ENCODE data around the gene FA2H.

DNA sequence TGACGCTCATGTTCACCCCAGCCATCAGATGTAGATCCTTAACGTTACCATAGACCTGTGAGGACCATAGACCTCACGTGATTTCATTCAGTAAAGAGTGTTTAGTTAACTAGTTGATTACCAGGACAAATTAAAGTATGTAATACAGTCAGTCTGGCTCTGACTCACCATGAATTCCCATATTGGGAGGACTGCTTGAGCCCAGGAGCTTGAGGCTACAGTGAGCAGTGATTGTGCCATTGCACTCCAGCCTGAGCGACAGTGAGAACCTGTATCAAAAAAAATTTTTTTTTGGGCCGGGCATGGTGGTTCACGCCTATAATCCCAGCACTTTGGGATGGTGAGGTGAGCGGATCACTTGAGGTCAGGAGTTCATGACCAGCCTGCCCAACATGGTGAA is 13.5 kb upstream of the FA2H start:
- TF ChIP-seq FOXM1 (CRISPR knock-in tag; IDR thresholded peaks at IDR 0.05) (no peak), ZFX (CRISPR knock-in tag; IDR thresholded peaks at IDR 0.05; ENCODE audit: low read depth) (no peak), SP4 (CRISPR knock-in tag; IDR thresholded peaks at IDR 0.05) (no peak), TBL1XR1 (IDR thresholded peaks at IDR 0.05; ENCODE audit: borderline replicate concordance, low read length, partially characterized antibody) (no peak)
- TF ChIP-seq, protein P1, sequence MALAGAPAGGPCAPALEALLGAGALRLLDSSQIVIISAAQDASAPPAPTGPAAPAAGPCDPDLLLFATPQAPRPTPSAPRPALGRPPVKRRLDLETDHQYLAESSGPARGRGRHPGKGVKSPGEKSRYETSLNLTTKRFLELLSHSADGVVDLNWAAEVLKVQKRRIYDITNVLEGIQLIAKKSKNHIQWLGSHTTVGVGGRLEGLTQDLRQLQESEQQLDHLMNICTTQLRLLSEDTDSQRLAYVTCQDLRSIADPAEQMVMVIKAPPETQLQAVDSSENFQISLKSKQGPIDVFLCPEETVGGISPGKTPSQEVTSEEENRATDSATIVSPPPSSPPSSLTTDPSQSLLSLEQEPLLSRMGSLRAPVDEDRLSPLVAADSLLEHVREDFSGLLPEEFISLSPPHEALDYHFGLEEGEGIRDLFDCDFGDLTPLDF (CRISPR knock-in tag; IDR thresholded peaks at IDR 0.05): no peak
